ENCODE measurements around the gene RNF157.

RNF157 gene

GRCh38 chr17:76240461-76241203, at the start of gene RNF157:
Gene RNF157, minus strand, starts transcription at chr17:76240493. Its CDS starts 253 bp downstream, at chr17:76240240.
- DNase-seq (ENCODE audit: low read depth in 2 of 2) = peak; percentile 42 to 59

- no peak for DNase-seq (ENCODE audit: low read depth in 2 of 2)
Measured at GRCh38 chr17:76281573-76282371, 41.5 kb upstream of the RNF157 start.

DNA sequence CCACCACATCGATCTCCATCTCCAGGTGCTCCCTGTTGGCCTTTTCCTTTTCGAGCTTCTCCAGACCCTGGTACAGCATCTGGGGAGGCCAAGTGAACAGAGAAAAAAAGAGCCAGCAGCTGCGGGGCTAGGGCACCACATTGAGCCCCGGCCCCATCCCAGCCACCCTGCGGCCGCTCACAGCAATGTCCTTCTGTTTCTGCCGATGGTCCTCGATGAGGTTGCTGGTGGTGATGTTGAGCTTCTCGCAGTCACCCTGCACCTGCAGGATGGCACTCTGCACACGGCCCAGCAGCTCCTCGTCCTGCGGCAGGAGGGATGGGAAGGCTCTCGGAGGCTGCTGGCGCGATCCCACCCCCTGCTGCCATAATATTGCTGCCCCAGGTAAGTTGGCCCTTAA, 40.4 kb upstream of the RNF157 start:
- DNase-seq (ENCODE audit: low read depth in 2 of 2) = no peak

- no peak for DNase-seq (ENCODE audit: low read depth in 2 of 2)
Measured at GRCh38 chr17:76279742-76280287, 39.5 kb upstream of the RNF157 start.

GRCh38 chr17:76278952-76279741, 38.9 kb upstream of the RNF157 start:
- DNase-seq (ENCODE audit: low read depth in 2 of 2) = peak; percentile 87 to 88

DNA sequence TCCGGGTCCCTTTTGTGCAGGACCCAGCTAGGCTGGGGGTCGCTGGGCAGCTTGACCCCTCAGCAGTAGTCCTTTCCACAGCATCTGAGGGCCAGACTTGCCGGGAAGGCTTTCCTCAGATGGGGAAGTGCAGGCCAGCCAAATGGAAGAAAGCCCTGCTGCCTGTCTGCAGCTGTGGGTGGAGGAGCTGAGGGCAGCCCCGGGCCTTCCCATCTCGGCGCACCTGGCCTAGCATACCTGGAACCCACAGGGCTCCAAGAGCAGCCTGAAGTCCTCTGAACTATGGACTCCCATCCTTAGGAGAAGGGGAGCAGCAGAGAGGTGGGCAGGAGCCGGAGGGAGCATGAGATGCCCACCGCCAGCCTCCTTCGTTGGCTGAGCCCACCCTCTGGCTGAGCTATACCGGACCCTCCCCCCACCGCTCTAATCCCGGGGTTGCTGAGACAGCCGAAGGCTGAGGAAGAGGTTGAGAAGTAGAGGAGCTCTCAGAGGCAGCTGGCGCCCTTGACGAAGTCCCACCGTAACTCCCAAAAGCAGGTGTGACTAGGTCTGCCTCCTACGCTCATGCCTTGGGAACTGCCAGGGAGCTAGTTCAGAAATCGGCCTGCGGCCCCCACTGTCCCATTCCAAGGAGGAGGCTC, 38.1 kb upstream of the RNF157 start:
- no peak for DNase-seq (ENCODE audit: low read depth in 2 of 2)

DNA sequence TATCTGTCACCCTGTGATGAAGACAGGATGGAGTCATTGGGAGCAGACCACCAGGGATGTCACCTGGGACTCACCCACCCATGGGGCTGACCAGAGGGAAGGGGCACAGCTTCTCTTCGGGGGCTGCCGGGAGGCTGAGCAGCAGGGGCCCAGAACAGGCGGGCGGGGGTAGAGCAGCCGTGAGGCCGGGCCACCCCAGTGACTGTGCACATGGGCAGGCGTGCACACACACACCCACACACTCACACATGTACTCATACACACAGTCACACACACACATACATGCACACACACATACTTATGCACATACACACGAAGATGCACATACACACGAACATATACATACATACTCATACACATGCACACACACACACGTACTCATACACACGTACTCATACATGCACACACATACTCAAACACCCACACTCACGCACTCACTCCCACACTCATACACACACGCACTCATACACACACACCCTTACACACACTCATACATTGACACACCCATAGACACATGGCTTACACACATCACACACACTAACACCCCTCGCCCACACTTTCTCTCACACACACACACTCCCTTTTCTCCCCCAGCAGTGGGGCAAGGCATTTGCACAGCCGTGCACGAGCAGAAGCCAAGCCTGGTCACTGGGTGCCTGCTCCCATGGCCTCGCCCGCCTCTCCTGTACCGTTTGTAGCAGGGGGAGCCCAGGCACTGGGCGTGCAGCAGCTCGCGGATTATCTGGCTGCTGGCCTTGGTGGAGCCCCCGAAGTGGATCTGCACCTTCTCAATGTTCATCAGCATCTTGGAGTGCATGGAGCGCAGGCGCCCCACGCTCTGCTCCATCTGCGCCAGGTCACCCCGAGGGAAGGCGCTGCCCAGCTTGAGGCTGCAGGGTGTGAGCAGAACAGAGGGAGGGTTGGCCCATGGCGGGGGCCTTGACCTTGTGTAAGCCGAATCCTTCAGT, 37.3 kb upstream of the RNF157 start:
- DNase-seq (ENCODE audit: low read depth in 2 of 2) = no peak

DNA sequence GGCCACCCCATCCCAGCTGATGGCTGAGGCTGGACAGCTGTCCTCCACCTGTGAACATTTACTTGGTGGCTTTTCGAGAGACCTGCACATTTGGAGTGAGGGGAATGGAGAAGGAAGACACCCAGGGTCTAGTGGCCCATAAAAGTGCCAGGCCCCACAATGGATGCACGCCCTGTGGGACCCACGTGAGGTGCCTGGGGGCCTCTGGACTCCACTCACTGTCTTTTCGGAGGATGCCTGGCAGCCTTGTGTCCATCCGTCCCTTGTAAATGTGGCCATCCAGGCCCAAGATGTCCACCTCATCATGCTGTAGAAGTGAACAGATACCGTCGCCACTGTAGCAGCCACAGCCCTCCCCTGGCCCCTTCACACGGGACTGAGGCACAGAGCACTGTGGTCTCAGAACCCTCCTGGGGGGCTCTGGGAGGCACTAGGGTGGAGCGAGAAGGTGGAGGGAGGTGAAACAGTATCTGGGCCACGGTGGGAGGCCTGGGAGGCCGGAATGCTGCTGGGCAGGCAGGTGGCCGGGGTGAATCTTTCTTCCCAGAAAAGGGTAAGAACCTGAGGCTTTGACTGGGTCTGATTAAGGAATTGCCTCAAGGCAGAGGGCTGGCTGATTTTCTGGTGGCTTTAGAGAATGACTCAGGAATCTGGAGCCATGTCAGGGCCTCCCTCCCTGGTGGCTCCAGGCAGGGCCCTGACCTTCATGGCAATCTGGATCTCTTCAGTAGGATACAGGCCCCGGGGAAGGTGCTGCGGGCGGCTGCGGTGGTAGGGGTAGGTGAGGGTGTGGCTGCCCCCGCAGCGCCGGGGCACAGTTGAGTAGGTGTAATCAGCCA, 36.4 kb upstream of the RNF157 start:
- DNase-seq (ENCODE audit: low read depth in 2 of 2) = no peak

- no peak for DNase-seq (ENCODE audit: low read depth in 2 of 2)
Measured at GRCh38 chr17:76276069-76276431, 35.8 kb upstream of the RNF157 start.

- no peak for DNase-seq (ENCODE audit: low read depth in 2 of 2)
Measured at GRCh38 chr17:76275382-76276068, 35.2 kb upstream of the RNF157 start.

GRCh38 chr17:76274112-76274956, 34.0 kb upstream of the RNF157 start:
- DNase-seq (ENCODE audit: low read depth in 2 of 2) = no peak

DNA sequence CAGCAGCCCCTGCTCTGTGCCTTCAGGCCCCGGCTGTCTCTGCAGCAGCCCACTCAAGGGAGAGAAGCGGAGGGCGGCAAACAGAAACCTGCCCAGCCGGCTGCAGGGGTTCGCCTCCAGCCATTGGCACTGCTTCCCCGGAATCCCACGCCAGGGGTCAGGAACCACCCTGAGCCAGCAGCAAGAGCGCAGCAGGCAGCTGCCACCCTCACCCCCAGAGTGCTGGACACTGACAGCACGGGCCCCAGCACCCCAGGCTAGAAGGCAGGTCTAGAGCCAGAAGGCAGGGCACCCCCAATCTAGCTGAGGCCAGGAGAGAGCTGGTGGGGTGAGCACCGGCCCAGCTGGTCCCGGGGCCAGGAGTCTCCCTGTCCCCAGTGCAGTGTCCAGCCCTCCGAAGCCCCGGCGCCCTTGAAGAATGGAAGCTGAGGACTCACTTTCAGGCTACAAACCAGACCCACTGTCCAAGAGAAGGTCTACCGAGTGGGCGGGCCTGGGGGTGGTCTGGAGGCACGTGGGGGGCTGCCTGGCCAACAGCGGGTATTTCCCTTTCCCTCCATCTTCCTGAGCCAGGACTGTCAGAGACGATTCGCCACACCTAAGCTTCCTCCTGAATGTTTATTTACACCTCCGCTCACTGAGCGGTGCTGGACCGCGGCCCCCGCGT, 33.3 kb upstream of the RNF157 start:
- no peak for DNase-seq (ENCODE audit: low read depth in 2 of 2)

DNA sequence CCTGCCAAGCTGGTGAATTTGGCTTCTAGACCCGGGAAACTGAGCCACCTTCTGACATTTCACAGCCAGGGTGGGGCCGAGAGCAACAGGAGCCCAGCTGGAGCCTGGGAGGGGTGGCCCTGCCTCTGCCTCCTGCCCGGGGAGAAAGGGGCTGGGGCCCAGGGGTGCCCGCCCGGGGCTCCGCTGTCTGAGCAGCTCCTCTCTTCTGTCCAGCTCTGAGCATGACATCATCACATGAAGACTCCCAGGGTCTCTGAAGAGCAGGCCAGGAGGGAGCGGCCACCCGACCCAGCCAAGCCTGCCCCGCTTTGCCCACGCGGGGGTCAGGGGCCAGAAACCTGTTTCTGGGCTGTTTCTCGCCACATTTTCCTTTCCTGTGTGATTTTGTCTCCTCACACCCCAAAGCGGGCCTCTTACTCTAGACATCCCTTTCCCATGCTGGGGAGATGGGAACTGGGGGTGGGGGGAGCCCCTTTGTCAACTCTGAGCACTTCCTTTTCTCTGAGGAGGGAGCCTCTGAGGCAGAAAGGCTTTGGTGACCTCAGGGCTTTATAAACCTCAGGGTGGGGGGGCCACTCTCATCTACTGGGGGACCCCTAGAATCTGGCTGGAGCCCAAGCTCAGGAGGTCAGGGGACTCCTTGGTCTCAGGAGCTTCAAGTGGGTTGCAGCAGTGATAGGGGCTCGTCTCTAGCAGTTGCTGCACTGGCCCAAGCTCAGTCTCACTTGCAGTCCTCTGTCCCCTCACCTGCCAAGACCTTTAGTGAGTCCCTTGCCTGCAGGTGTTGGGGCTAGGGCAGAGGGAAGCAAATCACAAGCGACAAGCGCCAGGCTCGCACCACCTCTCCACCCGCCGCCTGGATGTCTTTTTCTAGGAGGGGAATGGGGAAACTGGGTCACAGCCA, 32.5 kb upstream of the RNF157 start:
- DNase-seq (ENCODE audit: low read depth in 2 of 2) = peak in 1 of 2 donors; percentile 50

- peak; percentile 80 to 81 for DNase-seq (ENCODE audit: low read depth in 2 of 2)
Measured at GRCh38 chr17:76271669-76272540, 31.6 kb upstream of the RNF157 start.

Measured in stimulated activated CD4-positive, alpha-beta T cell treated with anti-CD3 and anti-CD28 coated beads, Interleukin-1b, Interleukin-23, amount 100 ng/mL, for 4 hours (primary cell).